ENCODE results near the gene ZNF280D.

The ZNF280D gene

DNA sequence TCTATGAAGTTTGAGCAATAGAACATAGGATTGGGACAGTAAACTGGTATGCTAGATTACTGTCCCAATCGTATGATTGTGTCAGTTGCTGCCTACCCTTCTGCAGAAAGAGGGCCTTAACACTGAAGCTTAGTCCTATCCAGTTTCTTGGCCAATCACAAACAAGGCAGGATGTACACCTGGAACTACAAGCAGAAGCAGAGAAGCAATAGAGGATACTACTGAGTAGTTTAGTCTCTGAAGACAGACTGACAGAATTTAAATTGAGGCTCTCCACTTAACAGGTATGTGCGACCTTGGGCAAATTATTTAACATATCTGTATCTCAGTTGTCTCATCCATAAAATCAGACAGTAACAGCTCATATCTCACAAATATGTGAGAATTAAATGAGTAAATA is 85.0 kb downstream of the ZNF280D start:
- no peak for DNase-seq (ENCODE audit: low read depth in 4 of 4, low spot score in 1 of 4)

DNA sequence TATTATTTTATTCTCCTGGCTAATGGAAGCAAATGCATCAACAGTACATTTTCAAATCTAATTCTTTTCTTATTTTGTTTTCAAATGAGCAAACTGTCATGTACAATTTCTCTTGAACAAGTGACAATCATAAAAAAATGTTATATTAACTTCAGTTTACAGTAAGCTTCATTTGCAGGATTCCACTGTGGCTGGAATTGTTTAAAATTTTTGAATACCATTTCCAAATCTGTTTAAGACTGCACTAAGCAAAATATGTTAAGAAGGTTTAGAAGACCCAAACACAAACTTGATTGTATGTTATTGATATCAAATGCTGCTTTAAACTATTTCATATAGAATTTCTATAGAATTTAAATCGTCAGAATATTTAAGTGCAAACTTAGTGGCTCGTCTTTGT is 92.8 kb downstream of the ZNF280D start:
- DNase-seq (ENCODE audit: low read depth in 4 of 4, low spot score in 1 of 4): no peak

DNA sequence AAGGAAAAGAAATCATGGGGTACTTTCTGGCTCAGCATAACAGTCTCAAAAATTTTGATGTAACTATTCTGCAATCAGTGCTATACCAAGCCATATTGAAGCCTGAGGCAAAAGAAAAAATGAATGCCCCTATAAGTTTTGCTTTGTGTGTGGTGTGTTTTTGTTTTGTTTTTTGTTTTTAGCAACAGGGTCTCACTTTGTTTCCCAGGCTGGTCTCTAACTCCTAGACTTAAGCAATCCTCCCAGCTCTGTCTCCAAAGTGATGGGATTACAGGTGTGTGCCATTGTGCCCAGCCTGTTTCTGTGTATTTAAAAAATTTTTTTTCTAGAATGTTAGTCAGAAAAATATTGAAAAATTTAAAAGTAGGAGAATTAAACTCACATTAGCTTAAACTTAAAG is 93.2 kb downstream of the ZNF280D start:
- no peak for DNase-seq (ENCODE audit: low read depth in 4 of 4, low spot score in 1 of 4)

DNA sequence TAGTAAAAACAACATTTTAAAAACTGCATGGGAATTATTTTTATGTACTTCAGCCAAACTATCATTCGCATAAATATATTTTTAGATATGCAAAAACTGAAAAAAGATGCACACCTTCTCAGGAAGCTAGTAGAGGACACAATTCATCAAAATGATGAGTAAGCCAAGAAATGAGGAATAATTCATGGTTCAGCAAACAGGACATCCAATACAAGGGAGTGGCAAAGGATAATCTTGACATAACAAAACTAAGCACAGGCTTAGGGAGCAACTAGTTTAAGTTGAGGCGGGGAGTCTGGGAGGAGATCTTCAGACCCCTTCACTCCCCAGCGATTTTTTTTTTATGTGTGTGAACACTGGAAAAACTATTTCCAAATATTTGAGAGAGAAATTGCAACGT is 93.7 kb downstream of the ZNF280D start:
- no peak for DNase-seq (ENCODE audit: low read depth in 4 of 4, low spot score in 1 of 4)

DNA sequence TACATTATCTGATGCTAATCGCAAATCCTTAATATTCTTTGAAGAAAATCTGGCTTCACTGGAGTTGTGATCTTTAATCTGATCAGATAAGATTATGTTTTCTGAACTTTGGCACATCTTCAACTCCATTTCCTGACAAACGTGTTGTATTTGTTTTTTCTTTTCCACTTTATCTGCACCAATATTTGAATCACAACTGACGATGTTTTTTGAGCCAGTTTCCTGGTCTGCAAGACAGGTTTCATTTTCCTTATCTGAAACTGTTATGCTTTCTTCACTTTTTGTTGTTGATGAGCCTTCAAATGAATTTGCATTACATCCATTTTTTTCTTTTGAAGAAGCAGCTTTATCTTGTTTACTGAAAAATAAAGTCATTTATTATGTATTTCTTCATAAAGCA is 101.5 kb downstream of the ZNF280D start:
- DNase-seq (ENCODE audit: low read depth in 4 of 4, low spot score in 1 of 4): no peak

DNA sequence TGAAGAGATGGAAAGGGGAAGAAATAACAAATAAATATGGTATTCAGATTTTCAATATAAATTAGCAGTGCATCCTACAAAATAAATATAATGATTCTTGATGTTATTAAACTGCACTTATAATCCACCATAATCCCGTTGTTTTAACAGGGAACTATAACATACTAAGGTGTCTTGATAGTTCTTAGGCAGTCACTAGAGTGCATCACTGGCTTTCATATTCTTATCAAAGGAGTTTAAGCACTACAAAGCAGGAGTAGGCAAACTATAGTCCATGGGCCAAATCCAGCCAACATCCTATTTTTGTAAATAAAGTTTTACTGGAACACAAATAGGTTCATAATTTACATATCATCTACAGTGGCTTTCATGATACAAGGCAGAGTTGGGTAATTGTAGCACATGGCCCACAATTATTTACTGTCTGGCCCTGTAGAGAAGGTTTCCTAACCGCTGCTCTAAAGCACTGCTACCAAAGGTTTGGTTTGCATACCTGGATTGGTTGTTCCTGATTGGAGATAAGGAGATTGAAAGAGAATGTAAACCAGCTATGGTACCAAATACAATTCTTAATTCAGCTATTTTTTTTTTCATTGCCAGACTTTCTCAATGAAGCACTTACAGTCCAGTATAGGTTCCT is 104.3 kb downstream of the ZNF280D start:
- no peak for DNase-seq (ENCODE audit: low read depth in 4 of 4, low spot score in 1 of 4)

DNA sequence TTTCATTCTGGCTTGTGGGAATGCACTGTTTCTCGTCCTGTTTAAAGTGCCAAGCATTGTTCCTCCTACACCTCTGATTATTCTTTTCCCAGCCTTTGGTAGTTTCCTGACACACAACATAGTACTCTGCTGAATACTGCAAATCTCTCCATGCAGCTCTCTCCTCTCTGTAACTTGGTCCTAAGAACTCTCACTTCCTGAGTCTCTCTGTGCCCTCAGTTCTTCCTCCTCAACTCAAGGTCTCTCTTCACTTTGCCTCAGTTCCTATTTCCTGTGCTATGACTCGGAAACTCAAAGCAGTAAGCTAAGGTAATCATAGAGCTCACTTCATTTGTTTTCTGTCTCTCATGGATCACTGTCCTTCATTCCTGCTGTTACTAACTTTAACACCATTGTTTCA is 113.4 kb downstream of the ZNF280D start:
- DNase-seq (ENCODE audit: low read depth in 4 of 4, low spot score in 1 of 4): no peak

DNA sequence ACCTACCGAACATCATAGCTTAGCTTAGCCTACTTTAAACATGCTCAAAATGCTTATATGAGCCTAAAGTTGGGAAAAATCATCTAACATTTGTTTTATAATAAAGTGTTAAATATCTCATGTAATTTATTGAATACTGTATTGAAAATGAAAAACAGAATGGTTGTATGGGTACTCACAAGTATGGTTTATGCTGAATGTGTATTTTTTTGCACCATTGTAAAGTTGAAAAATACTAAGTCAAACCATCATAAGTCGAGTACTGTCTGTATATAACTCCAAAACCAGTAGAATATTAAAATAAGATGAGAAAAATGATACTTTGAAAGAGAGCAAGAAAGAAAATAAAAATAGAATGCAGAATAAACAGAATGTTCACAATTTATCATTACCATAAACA is 115.7 kb downstream of the ZNF280D start:
- DNase-seq (ENCODE audit: low read depth in 4 of 4, low spot score in 1 of 4): no peak

DNA sequence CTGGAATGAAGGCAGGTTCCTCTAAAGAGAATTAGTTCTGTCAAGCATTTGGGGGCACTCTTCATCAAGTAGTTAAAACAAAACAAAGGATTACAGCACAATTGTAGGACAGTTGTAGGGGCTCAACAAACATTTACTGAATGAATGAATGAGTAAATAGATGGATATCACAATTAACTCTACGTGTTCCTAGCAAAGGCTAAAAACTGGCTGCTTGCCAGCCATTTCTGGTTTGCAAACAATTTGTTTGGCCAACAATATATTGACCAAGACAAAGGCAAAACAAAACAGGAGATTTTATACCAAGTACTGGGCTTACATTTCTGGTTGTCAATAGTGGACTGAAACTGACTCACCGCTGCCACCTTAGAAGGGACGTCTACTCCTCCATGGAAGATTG is 116.8 kb downstream of the ZNF280D start:
- no peak for DNase-seq (ENCODE audit: low read depth in 4 of 4, low spot score in 1 of 4)

DNA sequence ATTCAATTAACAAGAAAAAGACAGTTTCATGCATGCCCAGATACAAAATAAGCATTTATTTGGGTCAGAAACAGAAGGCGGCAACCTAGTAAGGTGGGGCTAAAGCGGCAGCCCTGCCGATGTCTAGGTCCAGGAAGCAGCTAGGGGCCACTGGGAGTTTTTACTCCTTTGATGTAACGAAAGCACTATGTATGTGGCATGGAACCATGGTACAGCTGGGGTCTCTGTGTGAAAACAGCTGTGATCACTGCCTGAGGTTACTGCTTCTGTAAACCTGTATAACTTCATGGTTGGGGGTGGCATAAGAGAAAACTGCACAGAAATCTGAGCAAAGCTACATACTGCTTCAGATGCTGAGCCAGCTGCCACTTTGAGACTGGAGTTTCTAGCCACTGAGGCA is 119.5 kb downstream of the ZNF280D start:
- no peak for DNase-seq (ENCODE audit: low read depth in 4 of 4, low spot score in 1 of 4)

DNA sequence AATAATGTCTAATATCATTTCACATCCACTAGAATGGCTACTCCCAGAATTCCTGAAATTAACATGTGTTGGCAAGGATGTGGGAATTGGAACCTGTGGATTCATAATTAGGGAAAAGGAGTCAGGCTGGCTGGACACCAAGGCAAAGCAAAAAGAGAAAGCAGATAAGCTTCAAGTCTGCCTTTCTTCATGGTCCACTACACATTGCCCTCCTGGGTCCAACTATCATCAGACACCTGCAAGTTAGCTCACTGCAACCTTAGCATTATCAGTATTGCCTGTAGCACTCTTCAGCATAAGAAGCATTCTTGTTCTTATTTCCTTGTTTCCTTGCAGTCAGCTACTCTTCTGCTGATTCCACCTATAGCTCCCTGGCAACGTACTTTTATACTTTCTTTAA is 124.3 kb downstream of the ZNF280D start:
- no peak for DNase-seq (ENCODE audit: low read depth in 4 of 4, low spot score in 1 of 4)

DNA sequence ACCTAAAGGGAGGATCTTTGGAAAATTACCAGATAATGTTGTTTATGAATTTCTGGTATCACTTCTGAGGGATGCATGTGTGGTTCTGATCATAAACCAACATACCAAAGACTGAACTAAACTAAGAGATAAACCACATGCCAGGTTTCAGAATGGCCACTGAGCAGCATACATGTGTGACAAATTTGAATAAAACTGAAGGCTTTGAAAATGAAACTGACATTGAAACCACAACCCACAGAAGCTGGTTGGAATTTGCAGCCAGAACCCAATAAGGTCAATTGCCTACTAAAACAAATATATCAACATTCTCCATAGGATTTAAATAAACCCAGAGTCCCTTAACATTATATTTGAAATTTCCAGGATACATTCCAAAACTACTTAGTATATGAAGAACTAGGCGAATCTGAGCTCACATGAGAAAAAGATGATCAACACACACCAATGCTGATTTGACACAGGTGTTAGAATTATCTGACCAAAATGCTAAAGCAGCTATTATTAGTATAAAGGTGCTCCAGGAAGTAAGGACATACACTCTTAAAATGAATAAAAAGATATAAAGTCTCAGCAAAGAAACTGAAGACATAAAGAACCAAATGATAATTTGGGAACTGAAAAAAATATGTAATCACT is 125.0 kb downstream of the ZNF280D start:
- no peak for DNase-seq (ENCODE audit: low read depth in 4 of 4, low spot score in 1 of 4)

DNA sequence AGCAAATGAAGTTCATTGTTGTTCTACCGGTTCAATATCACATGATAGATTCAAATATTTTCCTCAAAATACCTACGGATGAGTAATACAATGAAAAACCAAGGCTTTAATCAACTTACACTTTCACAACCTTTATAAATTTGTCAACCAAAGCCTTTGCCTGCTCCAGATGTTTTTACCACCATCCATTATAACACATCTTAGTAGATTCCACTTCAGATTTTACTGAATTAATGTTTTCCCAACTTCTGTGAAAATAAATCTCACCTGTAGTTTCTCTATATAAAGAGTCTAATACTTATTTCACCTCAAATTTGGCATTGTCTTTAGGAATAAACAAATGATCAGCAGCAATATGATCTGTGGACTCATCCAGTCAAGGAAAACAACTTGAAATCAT is 131.1 kb downstream of the ZNF280D start:
- DNase-seq (ENCODE audit: low read depth in 4 of 4, low spot score in 1 of 4): no peak

DNA sequence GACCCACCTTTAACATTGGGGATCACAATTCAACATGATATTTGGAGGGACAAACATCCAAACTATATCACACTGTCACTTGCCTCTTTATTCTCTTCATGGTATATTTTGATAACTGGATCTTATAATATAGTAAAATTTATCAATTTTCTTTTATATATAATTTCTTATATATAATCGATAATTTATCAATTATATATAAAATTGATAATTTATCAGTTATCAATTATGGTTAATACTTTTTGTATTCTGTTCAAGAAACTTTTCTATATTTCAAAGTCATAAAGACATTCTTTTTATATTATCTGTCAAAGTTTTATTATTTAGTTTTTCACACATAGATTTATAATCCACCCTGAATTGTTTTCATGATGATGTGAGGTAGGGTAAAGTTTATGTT is 132.9 kb downstream of the ZNF280D start:
- DNase-seq (ENCODE audit: low read depth in 4 of 4, low spot score in 1 of 4): no peak

DNA sequence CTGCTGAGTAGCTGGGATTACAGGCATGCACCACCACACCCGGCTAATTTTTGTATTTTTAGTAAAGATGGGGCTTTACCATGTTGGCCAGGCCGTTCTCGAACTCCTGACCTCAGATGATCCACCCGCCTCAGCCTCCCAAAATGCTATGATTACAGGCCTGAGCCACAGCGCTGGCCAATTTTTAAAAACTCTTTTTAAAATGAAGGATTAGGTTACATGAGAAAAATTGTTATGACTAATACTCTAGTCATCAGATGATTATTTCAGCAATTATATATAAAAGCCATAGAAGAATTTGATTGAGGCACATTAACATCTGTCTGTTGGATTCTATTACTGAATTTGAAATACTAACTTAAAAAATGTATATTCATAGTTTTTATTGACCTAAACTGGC is 134.3 kb downstream of the ZNF280D start:
- no peak for DNase-seq (ENCODE audit: low read depth in 4 of 4, low spot score in 1 of 4)

DNA sequence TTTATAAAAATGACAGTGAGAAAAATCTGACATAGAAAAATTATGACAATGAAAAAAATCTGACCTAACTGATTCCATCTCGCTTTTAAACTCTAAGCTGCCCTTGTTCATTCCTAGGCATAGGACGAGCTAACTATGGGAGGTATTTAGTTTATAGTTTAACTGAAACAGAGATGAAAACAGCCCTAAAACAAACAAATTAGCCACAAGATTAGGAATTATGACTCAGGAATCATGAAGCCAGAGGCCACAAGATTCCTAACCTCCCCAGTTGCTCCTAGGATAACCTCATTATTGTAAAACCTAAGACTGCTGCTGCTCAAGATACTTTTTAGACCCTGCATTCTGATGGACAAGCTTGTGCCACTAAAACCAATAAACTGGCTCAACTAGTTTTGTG is 145.6 kb downstream of the ZNF280D start:
- DNase-seq (ENCODE audit: low read depth in 4 of 4, low spot score in 1 of 4): no peak

DNA sequence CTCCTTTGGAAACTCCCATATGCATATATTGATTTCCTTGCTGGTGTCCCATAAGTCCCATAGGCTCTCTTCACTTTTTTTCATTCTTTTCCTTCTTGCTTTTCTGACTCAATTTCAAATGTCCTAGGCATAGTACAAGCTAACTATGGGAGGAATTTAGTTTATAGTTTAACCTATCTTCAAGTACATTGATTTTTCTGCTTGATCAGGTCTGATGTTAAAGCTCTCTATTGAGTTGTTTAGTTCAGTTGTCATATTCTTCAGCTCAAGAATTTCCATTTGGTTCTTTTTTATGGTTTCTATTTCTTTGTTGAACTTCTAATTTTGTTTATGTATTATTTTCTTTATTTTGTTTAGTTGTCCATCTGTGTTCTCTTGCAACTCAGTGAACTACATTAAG is 147.1 kb downstream of the ZNF280D start:
- DNase-seq (ENCODE audit: low read depth in 4 of 4, low spot score in 1 of 4): no peak

DNA sequence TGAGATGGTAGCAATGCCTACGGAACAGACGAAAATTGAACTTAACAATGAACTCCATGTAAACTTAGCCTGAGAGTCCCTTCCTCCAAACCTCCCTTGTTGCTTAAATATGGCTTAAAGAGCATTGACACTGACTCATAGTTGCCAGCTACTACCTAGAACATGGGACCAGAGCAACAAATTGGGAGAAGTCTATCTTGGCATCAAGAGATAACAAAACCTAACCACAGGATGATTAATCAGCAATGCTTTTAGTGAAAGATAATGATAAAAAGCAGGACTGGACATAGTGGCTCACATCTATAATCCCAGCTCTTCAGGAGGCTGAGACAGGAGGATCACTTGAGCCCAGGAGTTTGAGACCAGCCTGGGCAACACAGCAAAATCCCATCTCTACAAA is 150.5 kb downstream of the ZNF280D start:
- no peak for DNase-seq (ENCODE audit: low read depth in 4 of 4, low spot score in 1 of 4)

All from stimulated activated CD4-positive, alpha-beta T cell treated with anti-CD3 and anti-CD28 coated beads, Interleukin-1b, Interleukin-23, amount 100 ng/mL, for 24 hours (primary cell).